ENCODE data around the gene TUBB4B. TPM values are rescaled to one million over a fixed set of nuclear protein-coding genes. Genes with fewer than 3 reads are reported as not detected.

The TUBB4B gene
- polyA plus RNA-seq, 1 donor = 402 TPM

- H3K36me3 ChIP-seq (ENCODE audit: control insufficient read depth, insufficient read depth, low read length) = peaks cover 7% of the 10 kb centered on the region
- H3K27ac ChIP-seq (ENCODE audit: low read length) = peak overlapping the region; percentile 83
- peaks cover 61% of the 10 kb centered on the region for H3K4me1 ChIP-seq (ENCODE audit: control insufficient read depth, insufficient read depth, low read length)
- peak overlapping the region; percentile 67 for H3K4me3 ChIP-seq (ENCODE audit: low read length)
- H3K9me3 ChIP-seq (ENCODE audit: control insufficient read depth, low read depth, low read length) = no peaks in the 10 kb centered on the region
- peak; percentile 67 to 85 for DNase-seq
- H3K27me3 ChIP-seq (ENCODE audit: control insufficient read depth, insufficient read depth, low read length) = no peaks in the 10 kb centered on the region
- no CpG with 5 or more reads among the region's 19 CpGs for WGBS (ENCODE audit: insufficient coverage, low lambda C conversion rate)
Measured at GRCh38 chr9:137198051-137198901, 42.8 kb upstream of the TUBB4B start.

GRCh38 chr9:137198902-137199283 is 42.2 kb upstream of the TUBB4B start:
- Histone ChIP-seq H3K4me1 (ENCODE audit: control insufficient read depth, insufficient read depth, low read length) (peaks cover 63% of the 10 kb centered on the region), H3K27ac (ENCODE audit: low read length) (peak overlapping the region; percentile 83), H3K9me3 (ENCODE audit: control insufficient read depth, low read depth, low read length) (no peaks in the 10 kb centered on the region), H3K4me3 (ENCODE audit: low read length) (peak overlapping the region; percentile 67), H3K27me3 (ENCODE audit: control insufficient read depth, insufficient read depth, low read length) (no peaks in the 10 kb centered on the region), H3K36me3 (ENCODE audit: control insufficient read depth, insufficient read depth, low read length) (peaks cover 3% of the 10 kb centered on the region)
- WGBS (ENCODE audit: insufficient coverage, low lambda C conversion rate) = no CpG with 5 or more reads among the region's 11 CpGs
- DNase-seq = no peak

DNA sequence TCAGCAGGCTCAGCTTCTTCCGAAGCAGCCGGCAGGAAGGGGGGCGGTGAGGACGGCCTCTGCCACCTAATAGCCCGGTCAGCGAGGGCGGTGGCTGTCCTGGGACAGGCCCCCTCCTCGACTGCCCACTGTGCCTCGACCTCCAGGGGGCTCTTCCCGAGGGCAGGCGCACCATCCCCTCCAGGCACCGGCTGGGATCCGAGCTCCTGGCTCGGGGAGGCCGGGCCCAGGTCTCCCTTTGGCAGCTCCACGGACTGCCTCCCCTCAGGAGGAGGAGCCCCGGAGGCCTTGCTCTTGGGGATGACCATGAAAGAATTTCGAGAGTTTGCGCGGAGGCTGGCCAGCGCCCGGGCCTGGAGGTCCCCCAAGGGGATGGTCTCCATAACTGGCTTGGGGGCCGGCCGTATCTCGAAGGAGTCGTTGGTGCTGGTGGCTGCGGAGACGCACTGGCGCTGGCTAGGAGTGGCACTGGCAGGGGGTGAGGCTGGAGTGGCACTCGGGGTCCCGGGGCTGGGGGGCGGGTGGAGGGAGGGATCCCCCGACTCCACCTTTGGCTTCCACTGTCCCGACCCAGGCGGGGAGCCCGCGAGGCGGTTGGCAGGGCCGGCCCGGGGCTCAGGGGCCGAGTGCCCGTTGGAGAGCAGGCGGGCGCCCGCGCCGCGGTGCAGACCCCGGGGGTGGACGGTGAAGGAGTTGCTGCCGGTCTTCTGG is 41.5 kb upstream of the TUBB4B start:
- H3K27me3 ChIP-seq (ENCODE audit: control insufficient read depth, insufficient read depth, low read length) = no peaks in the 10 kb centered on the region
- H3K4me1 ChIP-seq (ENCODE audit: control insufficient read depth, insufficient read depth, low read length) = peaks cover 67% of the 10 kb centered on the region
- H3K9me3 ChIP-seq (ENCODE audit: control insufficient read depth, low read depth, low read length) = no peaks in the 10 kb centered on the region
- WGBS (ENCODE audit: insufficient coverage, low lambda C conversion rate) = no CpG with 5 or more reads among the region's 51 CpGs
- H3K36me3 ChIP-seq (ENCODE audit: control insufficient read depth, insufficient read depth, low read length) = peaks cover 3% of the 10 kb centered on the region
- H3K27ac ChIP-seq (ENCODE audit: low read length) = peak overlapping the region; percentile 83
- DNase-seq = peak in 1 of 2 donors; percentile 22
- peak overlapping the region; percentile 67 for H3K4me3 ChIP-seq (ENCODE audit: low read length)

DNA sequence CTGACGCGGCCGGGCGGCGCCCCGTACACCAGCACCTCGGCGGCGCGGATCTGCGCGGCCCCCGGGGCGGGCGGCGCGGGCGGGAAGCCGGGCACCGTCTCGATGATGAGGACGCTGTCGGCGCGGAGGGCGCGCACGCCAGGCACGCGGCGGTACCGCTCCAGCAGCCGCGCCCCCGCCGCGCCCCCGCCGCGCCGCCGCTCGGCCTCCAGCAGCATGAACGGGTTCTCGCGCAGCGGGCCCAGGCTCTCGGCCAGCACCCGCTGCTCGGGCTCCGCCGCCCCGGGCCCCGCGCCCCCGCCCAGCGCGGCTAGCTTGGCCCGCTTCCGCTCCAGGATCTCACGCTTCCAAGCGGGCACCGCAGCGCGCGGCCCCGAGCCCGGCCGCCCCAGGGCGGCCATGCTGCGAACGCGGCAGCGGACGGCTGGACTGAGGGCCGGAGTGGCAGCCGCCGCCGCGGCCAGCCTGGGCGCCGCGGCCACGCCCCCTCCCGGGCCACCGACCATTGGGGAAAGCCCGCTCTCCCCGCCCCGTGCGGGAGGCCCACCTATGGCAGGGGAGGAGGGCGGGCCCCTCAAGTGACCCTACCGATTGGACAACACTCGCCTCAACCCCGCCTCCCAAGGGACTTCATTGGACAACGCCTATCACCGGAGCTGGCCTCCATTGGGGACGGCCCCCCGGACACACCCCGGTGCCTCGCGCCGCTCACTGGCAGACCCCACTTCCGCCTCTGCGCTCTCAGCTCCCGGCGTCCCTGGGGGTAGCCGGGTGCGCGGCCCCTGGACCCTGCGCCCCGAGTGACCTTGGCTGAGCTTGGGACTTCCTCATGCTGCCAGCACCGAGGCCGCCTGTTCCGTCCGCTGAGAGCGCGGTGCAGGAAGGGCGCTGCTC is 40.5 kb upstream of the TUBB4B start, which contains the start of gene TPRN:
TSS of gene TPRN (minus strand) at position 431 of the 894 bp plus-strand sequence. CDS start at position 401, 30 bp downstream.
- peak within 1 kb of the TSS; percentile 76 for H3K4me3 ChIP-seq (ENCODE audit: low read length)
- DNase-seq = peak; percentile 99 to 100
- H3K9me3 ChIP-seq (ENCODE audit: control insufficient read depth, low read depth, low read length) = no peaks in the 10 kb centered on the region
- no peaks in the 10 kb centered on the region for H3K27me3 ChIP-seq (ENCODE audit: control insufficient read depth, insufficient read depth, low read length)
- WGBS (ENCODE audit: insufficient coverage, low lambda C conversion rate) = no CpG with 5 or more reads among the region's 118 CpGs
- H3K4me1 ChIP-seq (ENCODE audit: control insufficient read depth, insufficient read depth, low read length) = peaks cover 60% of the 10 kb centered on the region
- H3K27ac ChIP-seq (ENCODE audit: low read length) = peak within 1 kb of the TSS; percentile 83
- H3K36me3 ChIP-seq (ENCODE audit: control insufficient read depth, insufficient read depth, low read length) = peaks cover 3% of the 10 kb centered on the region

DNA sequence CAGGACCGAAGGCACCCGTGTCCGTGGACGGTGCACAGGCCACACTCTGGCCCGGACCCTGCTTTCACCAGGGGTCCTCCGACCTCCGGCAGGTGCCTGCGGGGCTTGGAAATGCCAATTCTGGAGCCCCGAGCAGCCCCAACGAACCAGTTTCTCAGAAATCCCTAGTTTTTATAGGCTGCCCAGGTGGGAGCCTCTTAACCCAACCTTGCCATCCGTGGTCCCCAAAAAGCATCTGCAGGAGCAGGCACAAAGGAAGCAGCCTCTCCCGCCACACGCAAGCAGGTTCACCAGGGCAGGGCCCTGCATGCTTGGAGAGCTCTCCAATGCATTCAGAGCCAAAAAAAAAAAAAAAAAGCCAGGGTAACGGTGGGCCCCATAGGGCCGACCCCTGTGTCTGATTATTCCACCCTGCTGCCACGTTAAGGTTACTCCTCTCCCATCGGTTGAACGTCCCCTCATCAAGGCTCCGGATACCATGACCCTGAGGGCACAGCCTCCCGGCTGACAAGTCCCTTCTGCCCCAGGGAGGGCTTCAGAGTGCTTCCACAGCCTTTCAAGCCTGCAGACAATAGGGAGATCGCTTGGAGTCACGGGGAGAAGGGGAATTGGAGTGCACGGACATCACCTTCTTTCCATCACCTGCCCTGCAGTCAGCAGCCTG is 39.8 kb upstream of the TUBB4B start:
- no peaks in the 10 kb centered on the region for H3K9me3 ChIP-seq (ENCODE audit: control insufficient read depth, low read depth, low read length)
- peak overlapping the region; percentile 82 for H3K27ac ChIP-seq (ENCODE audit: low read length)
- H3K27me3 ChIP-seq (ENCODE audit: control insufficient read depth, insufficient read depth, low read length) = no peaks in the 10 kb centered on the region
- WGBS (ENCODE audit: insufficient coverage, low lambda C conversion rate) = no CpG with 5 or more reads among the region's 23 CpGs
- H3K36me3 ChIP-seq (ENCODE audit: control insufficient read depth, insufficient read depth, low read length) = peaks cover 3% of the 10 kb centered on the region
- H3K4me1 ChIP-seq (ENCODE audit: control insufficient read depth, insufficient read depth, low read length) = peaks cover 55% of the 10 kb centered on the region
- H3K4me3 ChIP-seq (ENCODE audit: low read length) = peak overlapping the region; percentile 76
- no peak for DNase-seq

GRCh38 chr9:137202966-137203365 is 38.1 kb upstream of the TUBB4B start:
- DNase-seq = no peak
- Histone ChIP-seq H3K27me3 (ENCODE audit: control insufficient read depth, insufficient read depth, low read length) (no peaks in the 10 kb centered on the region), H3K4me1 (ENCODE audit: control insufficient read depth, insufficient read depth, low read length) (peaks cover 42% of the 10 kb centered on the region), H3K4me3 (ENCODE audit: low read length) (no peak overlapping the region), H3K36me3 (ENCODE audit: control insufficient read depth, insufficient read depth, low read length) (peaks cover 3% of the 10 kb centered on the region), H3K9me3 (ENCODE audit: control insufficient read depth, low read depth, low read length) (no peaks in the 10 kb centered on the region), H3K27ac (ENCODE audit: low read length) (no peak overlapping the region)
- WGBS (ENCODE audit: insufficient coverage, low lambda C conversion rate) = no CpG with 5 or more reads among the region's 8 CpGs

DNA sequence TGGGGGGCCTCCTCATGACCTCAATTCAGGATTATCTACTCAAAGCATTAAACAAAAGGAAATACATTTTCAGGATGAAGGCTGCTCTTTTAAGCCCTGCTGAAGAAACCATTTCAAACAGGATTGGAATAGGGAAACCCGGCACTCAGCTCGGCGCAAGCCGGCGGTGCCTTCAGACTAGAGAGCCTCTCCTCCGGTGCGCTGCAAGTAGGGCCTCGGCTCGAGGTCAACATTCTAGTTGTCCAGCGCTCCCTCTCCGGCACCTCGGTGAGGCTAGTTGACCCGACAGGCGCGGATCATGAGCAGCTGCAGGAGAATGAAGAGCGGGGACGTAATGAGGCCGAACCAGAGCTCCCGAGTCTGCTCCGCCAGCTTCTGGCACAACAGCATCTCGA is 36.4 kb upstream of the TUBB4B start:
- DNase-seq = no peak
- H3K9me3 ChIP-seq (ENCODE audit: control insufficient read depth, low read depth, low read length) = no peaks in the 10 kb centered on the region
- peak overlapping the region; percentile 48 for H3K27ac ChIP-seq (ENCODE audit: low read length)
- peaks cover 4% of the 10 kb centered on the region for H3K36me3 ChIP-seq (ENCODE audit: control insufficient read depth, insufficient read depth, low read length)
- 20% methylated on average over 1 of the region's 21 CpGs for WGBS (ENCODE audit: insufficient coverage, low lambda C conversion rate)
- peaks cover 27% of the 10 kb centered on the region for H3K4me1 ChIP-seq (ENCODE audit: control insufficient read depth, insufficient read depth, low read length)
- H3K27me3 ChIP-seq (ENCODE audit: control insufficient read depth, insufficient read depth, low read length) = no peaks in the 10 kb centered on the region
- peak overlapping the region; percentile 95 for H3K4me3 ChIP-seq (ENCODE audit: low read length)

DNA sequence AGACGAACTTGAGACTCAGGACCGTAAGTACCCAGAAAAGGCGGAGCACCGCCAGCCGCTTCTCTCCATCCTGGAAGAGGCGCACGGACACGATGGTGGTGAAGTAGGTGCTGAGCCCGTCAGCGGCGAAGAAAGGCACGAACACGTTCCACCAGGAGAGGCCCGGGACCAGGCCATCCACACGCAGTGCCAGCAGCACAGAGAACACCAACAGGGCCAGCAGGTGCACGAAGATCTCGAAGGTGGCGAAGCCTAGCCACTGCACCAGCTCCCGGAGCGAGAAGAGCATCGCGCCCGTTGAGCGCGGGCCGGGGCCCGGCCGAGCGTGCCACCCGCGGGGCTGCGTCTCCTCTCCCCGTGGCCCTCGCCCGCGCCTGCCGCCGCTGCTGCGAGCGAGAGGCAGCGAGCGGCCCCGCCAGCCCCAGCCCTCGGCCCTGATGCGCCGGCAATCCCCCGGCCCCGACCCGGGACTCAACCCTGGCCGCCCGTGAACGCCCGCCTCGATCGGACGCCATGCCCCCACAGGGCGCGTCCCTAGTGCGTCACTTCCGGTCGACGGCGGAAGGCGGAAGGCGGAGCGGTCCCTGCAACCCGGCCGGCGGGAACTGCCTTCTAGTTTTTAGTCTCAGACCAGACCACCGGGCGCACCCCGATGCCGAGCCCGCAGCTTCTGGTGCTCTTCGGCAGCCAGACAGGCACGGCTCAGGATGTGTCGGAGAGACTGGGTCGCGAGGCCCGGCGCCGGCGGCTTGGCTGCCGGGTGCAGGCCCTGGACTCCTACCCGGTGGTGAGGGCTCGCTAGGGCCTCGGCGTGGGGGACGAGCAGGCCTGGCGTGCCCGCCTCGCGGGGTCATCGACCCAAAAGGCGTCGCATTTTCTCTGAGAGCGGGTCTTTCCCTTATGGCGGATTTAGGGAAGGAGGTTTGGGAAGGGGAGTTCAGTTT is 35.7 kb upstream of the TUBB4B start, which contains the start of the genes NDOR1 and TMEM203:
TSS of gene NDOR1 (plus strand) at position 575 of the 944 bp plus-strand sequence. CDS start at position 653, 78 bp downstream.
TSS of gene TMEM203 (minus strand) at position 523 of the 944 bp plus-strand sequence. CDS start at position 289, 234 bp downstream.
- 0% methylated on average over 1 of the region's 98 CpGs for WGBS (ENCODE audit: insufficient coverage, low lambda C conversion rate)

GRCh38 chr9:137206602-137207001 is 34.5 kb upstream of the TUBB4B start:
- Histone ChIP-seq H3K4me3 (ENCODE audit: low read length) (peak overlapping the region; percentile 95), H3K4me1 (ENCODE audit: control insufficient read depth, insufficient read depth, low read length) (peaks cover 21% of the 10 kb centered on the region)
- WGBS (ENCODE audit: insufficient coverage, low lambda C conversion rate) = 93% methylated on average over 3 of the region's 7 CpGs

More for the DNA sequence above, 35.7 kb upstream of the TUBB4B start, which contains the start of the genes NDOR1 and TMEM203:
- peak within 1 kb of the TSS; percentile 48 for H3K27ac ChIP-seq (ENCODE audit: low read length)
- H3K36me3 ChIP-seq (ENCODE audit: control insufficient read depth, insufficient read depth, low read length) = peaks cover 6% of the 10 kb centered on the region
- H3K4me1 ChIP-seq (ENCODE audit: control insufficient read depth, insufficient read depth, low read length) = peaks cover 27% of the 10 kb centered on the region
- peak within 1 kb of the TSS; percentile 95 for H3K4me3 ChIP-seq (ENCODE audit: low read length)
- H3K27me3 ChIP-seq (ENCODE audit: control insufficient read depth, insufficient read depth, low read length) = no peaks in the 10 kb centered on the region
- DNase-seq = peak; percentile 81 to 86
- H3K9me3 ChIP-seq (ENCODE audit: control insufficient read depth, low read depth, low read length) = no peaks in the 10 kb centered on the region

More at GRCh38 chr9:137206602-137207001, 34.5 kb upstream of the TUBB4B start:
- peaks cover 6% of the 10 kb centered on the region for H3K36me3 ChIP-seq (ENCODE audit: control insufficient read depth, insufficient read depth, low read length)
- no peak for DNase-seq
- no peaks in the 10 kb centered on the region for H3K27me3 ChIP-seq (ENCODE audit: control insufficient read depth, insufficient read depth, low read length)
- H3K9me3 ChIP-seq (ENCODE audit: control insufficient read depth, low read depth, low read length) = no peaks in the 10 kb centered on the region
- no peak overlapping the region for H3K27ac ChIP-seq (ENCODE audit: low read length)
